Gastrocnemius medialis (tissue), 4 donors: Measurements from ENCODE around the gene GALNT17.

Source experiments
- POLR2A ChIP-seq, 2 donors: fragments of 450-650 bp; IDR thresholded peaks; one replicate each; pipeline ENCODE4 v1.6.1; 2017; ENCODE audit warnings: antibody characterized with exemption in 2 of 2, mild to moderate bottlenecking in 2 of 2, moderate library complexity in 2 of 2
- TF ChIP-seq, protein P1 (sequence below), 5 experiments: fragments of 450-650 bp in 3 of 5; fragments of 200-600 bp in 2 of 5; sonication (generic) in 2 of 5; IDR thresholded peaks in 4 of 5; conservative IDR thresholded peaks in 1 of 5; 1 replicate in 4 of 5; 2 replicates in 1 of 5; pipeline ENCODE4 v1.5.1; 2016 to 2019; ENCODE audit warnings: antibody characterized with exemption in 5 of 5, mild to moderate bottlenecking in 3 of 5, moderate library complexity in 3 of 5

DNA sequence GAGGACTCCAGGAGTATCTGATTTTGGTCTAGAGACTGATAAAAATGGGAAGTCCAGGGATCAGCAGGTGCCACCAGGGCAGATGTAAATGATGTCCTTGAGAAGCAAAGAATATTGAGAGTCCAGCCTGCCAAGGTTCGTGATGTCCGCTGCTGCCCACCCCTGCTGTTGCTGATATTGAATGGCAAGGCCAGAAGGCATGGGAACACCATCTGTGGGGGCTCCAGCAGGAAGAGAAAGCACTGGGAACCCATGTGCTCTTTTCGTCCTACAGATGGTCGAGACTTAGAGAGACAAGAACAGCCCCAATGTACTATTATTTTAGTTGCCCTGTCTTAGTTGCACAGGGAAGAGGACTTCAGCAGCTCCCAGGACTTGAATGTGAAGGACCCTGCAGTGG is 363.9 kb downstream of the GALNT17 start:
- TF ChIP-seq, protein P1, sequence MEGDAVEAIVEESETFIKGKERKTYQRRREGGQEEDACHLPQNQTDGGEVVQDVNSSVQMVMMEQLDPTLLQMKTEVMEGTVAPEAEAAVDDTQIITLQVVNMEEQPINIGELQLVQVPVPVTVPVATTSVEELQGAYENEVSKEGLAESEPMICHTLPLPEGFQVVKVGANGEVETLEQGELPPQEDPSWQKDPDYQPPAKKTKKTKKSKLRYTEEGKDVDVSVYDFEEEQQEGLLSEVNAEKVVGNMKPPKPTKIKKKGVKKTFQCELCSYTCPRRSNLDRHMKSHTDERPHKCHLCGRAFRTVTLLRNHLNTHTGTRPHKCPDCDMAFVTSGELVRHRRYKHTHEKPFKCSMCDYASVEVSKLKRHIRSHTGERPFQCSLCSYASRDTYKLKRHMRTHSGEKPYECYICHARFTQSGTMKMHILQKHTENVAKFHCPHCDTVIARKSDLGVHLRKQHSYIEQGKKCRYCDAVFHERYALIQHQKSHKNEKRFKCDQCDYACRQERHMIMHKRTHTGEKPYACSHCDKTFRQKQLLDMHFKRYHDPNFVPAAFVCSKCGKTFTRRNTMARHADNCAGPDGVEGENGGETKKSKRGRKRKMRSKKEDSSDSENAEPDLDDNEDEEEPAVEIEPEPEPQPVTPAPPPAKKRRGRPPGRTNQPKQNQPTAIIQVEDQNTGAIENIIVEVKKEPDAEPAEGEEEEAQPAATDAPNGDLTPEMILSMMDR (IDR thresholded peaks at IDR 0.05 in 4 of 5, conservative IDR thresholded peaks at IDR 0.05 in 1 of 5) = no peak
- no peak for TF ChIP-seq POLR2A (IDR thresholded peaks at IDR 0.05)
